NCI-H187 treated with DMSO at 0.1 percent for 48 hours (cell line): ENCODE measurements around the gene CD44.

Source experiments
- DNase-seq: peaks from one replicate; lab custom pipeline; 2025; lab: John Stamatoyannopoulos, UW

CD44 gene

GRCh38 chr11:35158701-35159510 is 19.9 kb downstream of the CD44 start:
- no peak for DNase-seq

DNA sequence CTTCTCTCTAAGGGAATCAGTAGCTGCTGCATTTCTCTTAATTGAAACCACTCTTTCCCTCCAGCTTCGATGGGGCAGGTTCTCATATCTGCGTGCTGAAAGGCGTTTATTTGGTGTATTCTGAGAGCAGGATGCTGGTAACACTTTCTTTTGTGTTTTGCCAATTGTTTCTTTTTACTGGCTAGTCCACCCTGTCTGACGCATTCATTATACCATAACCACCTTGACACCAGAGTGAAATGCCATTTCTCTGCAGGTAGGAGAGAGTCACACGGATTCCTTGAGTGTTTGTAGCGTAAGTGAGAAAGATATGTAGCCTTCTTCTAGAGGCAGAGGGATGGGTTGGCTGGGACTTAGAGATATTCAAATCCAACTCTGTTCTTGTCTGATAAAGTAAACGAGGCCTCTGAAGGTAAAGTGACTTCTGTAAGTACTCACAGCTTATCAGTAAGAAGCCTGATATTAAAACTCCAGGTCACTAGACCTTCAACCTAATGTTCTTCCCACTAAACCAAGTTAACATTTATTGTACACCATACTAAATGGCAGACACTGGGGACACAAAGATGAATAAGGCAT is 21.4 kb downstream of the CD44 start:
- DNase-seq = no peak

- no peak for DNase-seq
Observed at GRCh38 chr11:35160902-35161597, 22.1 kb downstream of the CD44 start.

- DNase-seq = no peak
Observed at GRCh38 chr11:35162745-35163144, 23.8 kb downstream of the CD44 start.

- no peak for DNase-seq
Observed at GRCh38 chr11:35163209-35163608, 24.2 kb downstream of the CD44 start.

DNA sequence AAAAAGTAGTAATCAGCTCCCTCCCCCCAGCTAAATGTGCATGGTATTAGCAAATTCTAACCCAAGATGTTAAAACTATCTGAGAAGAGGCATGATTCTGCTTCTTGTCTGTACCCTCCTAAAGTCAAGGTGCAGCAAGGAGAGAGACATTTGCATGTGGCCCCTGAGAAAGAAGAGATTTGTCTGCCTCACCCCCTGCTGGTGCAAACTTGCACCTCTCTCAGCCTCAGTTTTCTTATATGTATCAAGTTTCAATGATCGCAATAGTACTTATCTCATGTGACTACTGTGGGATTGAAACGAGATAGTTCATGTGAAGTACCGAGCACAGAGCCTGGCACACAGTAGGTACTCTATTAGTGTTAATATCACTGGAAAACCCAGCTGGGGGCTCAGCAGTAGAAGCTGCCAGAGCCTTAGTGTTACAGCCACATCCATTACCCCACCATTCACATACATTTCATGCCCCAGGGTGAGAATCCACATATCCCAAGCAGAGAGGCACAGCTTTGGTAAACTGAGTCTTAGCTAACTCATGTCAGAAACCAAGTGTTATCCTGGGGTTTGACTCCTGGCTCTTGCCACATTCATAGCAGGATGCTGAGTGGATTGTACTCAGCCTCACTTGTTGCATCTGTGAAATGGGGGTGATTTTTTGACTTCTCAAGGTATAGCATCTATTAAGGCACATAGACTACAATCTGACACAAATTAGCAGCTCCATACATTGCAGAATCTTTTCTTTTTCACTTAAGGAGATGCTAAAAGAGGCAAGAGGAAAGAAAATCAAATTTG is 24.9 kb downstream of the CD44 start:
- DNase-seq = no peak

GRCh38 chr11:35165030-35165422 is 26.1 kb downstream of the CD44 start:
- no peak for DNase-seq

GRCh38 chr11:35165423-35166368 is 26.7 kb downstream of the CD44 start:
- no peak for DNase-seq

GRCh38 chr11:35166369-35167360 is 27.7 kb downstream of the CD44 start:
- DNase-seq = no peak

- DNase-seq = no peak
Observed at GRCh38 chr11:35167426-35167954, 28.5 kb downstream of the CD44 start.

DNA sequence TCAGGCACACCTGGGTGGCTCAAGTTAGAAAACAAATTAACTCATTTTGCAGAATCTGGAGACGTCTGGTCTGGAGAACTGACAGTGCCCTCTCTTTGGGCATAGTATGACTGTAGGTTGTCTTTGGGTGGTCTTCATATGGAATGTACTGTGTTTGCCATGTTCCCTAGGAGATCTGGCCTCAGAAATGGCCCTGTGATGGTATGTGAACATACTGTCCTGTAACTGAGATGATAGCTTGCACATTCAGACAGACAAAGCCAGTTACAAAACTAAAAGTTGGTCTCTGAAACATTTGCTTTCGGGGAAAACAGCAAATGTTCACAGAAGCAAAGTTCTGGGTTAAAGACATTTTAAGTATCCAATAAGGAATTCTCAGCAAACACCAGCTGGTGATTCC is 29.7 kb downstream of the CD44 start:
- DNase-seq = no peak

- no peak for DNase-seq
Observed at GRCh38 chr11:35169112-35169511, 30.1 kb downstream of the CD44 start.

DNA sequence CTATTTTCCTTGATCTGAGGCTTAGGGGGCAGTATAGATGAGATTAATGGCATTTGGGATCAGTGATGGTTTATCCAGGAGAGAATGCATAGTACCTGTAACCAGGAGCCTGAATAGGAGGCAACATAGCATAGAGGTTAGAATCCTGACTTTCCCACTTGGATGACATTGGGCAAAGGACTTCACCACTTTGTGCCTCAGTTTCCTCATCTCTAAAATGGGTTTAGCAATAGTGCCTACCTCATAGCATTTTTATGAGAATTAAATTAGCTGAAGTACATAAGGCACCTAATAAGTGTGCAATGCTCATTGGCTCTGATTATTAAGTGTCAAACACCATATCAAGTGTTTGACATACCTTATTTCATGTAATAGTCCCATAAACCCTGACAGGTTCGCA is 30.8 kb downstream of the CD44 start:
- DNase-seq = no peak

- no peak for DNase-seq
Observed at GRCh38 chr11:35170503-35170902, 31.5 kb downstream of the CD44 start.

- DNase-seq = no peak
Observed at GRCh38 chr11:35171226-35171625, 32.3 kb downstream of the CD44 start.

- DNase-seq = no peak
Observed at GRCh38 chr11:35173011-35173511, 34.1 kb downstream of the CD44 start.

DNA sequence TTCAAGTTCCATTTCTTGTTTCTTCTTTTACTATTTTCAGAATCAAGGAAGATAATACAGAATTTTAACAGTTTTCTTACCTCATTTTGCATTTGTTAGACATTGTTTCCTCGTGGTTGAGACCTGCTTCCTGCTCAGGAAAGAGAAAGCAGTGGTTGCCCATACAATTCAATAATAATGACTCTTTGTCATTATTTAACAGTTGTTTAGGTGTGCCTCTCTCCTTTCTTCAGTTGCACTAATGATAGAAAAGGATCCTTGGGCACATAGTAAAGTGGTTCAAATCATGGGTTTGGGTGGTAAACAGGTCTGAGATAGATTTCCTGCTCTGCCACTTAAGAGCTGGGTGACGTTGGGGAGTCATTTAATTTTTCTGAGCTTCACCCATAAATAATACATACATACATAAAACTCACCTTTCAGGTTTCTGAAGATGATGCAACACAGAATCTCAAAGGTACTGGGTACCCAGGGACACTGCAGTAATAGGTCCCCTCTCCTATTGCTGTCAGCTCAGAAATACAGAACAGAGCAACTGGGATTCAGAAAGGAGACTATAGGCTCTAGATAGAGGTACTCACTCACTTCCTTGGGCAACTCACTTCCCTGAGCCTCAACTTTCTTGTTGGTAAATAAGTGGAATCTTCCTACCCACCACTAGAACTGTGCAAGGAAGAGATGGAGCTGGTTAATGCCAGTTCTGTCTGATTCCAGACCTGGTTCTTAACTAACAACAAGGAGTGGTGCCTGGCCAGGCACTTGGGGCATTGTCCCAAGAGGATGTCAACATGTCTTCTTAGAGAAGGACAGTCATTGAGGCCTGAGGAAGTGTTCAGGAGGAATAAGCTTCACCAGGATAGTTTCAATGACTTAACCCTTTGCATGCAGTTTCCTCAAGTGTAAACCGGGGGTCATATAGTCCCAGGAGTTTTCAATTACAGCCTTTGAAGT is 34.9 kb downstream of the CD44 start:
- DNase-seq = no peak

DNA sequence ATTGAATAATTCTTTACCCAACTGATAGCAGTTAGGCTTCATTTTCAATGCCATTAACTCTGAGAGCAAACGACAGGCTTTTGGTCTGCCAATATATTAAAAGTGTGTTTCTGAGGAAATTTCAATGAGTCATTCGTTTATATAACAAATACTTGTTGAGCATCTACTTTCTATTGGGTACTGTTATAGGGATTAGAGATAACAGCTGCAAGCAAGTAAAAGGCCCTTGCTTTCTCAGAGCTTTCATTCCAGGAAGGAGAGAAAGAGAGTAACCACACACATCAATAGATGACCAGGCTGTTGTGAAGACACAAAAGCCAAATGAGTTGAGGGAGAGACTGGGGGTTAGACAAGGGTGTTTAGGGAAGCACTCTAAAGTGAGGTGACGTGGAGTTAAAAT is 35.7 kb downstream of the CD44 start:
- DNase-seq = no peak
